ENCODE measurements around the gene WDR37.
"Not testable (repeated sequence)": the region's sequence is repeated elsewhere in the genome, so short reads cannot be mapped to it uniquely, and the experiment has no call there.

DNA sequence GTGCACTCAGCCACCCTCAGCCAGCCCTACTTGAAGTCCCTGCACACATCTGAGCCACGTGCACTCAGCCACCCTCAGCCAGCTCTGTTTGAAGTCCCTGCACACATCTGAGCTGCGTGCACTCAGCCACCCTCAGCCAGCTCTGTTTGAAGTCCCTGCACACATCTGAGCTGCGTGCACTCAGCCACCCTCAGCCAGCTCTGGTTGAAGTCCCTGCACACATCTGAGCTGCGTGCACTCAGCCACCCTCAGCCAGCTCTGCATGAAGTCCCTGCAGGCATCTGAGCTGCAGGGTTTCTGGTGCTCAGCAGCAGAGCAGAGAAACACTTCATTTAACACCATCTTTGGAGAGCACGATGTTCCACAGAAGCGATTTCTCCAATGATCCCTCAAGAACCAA lies 62.1 kb downstream of the WDR37 start:
- TF ChIP-seq, protein P1, sequence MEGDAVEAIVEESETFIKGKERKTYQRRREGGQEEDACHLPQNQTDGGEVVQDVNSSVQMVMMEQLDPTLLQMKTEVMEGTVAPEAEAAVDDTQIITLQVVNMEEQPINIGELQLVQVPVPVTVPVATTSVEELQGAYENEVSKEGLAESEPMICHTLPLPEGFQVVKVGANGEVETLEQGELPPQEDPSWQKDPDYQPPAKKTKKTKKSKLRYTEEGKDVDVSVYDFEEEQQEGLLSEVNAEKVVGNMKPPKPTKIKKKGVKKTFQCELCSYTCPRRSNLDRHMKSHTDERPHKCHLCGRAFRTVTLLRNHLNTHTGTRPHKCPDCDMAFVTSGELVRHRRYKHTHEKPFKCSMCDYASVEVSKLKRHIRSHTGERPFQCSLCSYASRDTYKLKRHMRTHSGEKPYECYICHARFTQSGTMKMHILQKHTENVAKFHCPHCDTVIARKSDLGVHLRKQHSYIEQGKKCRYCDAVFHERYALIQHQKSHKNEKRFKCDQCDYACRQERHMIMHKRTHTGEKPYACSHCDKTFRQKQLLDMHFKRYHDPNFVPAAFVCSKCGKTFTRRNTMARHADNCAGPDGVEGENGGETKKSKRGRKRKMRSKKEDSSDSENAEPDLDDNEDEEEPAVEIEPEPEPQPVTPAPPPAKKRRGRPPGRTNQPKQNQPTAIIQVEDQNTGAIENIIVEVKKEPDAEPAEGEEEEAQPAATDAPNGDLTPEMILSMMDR (IDR thresholded peaks at IDR 0.05; ENCODE audit: low read length) = not testable (repeated sequence)
- not testable (repeated sequence) for TF ChIP-seq EZH2 (IDR thresholded peaks at IDR 0.05; ENCODE audit: borderline replicate concordance, low read length)

Measured in OCI-LY1 (cell line).